Hippocampal formation (tissue), 2 donors: Measurements from ENCODE around the gene GTF3C2.
"Not testable (repeated sequence)": the region's sequence is repeated elsewhere in the genome, so short reads cannot be mapped to it uniquely, and the experiment has no call there.

Source experiments
- DNase-seq, 2 donors: peaks; one replicate each; lab custom pipeline; 2025; lab: John Stamatoyannopoulos, UW

Gene GTF3C2

GRCh38 chr2:27370816-27371620 lies 14.5 kb upstream of the GTF3C2 start:
- no peak for DNase-seq

- peak; percentile 99 for DNase-seq
Observed at GRCh38 chr2:27370026-27370815, 13.7 kb upstream of the GTF3C2 start, which contains the start of the genes EIF2B4 and SNX17. Gene EIF2B4 (minus strand): TSS chr2:27370338. CDS start chr2:27370314, 24 bp downstream. Gene SNX17 (plus strand): TSS chr2:27370616. CDS start chr2:27370744, 128 bp downstream.

GRCh38 chr2:27369471-27370025 lies 13.0 kb upstream of the GTF3C2 start:
- peak in 1 of 2 donors; percentile 57 for DNase-seq

GRCh38 chr2:27363933-27364332 lies 7.4 kb upstream of the GTF3C2 start:
- no peak for DNase-seq

GRCh38 chr2:27362678-27363420 lies 6.3 kb upstream of the GTF3C2 start:
- DNase-seq: no peak

- no peak for DNase-seq
Observed at GRCh38 chr2:27356056-27356381, 545 bp downstream of the GTF3C2 start.

- DNase-seq: no peak
Observed at GRCh38 chr2:27354597-27354927, 2.0 kb downstream of the GTF3C2 start.

GRCh38 chr2:27353762-27354596 lies 2.6 kb downstream of the GTF3C2 start:
- DNase-seq: no peak

- DNase-seq: not testable (repeated sequence)
Observed at GRCh38 chr2:27353386-27353761, 3.2 kb downstream of the GTF3C2 start.

GRCh38 chr2:27351802-27352598 lies 4.6 kb downstream of the GTF3C2 start:
- DNase-seq: no peak

GRCh38 chr2:27350106-27350693 lies 6.4 kb downstream of the GTF3C2 start:
- DNase-seq: no peak

- DNase-seq: no peak
Observed at GRCh38 chr2:27347641-27348040, 8.9 kb downstream of the GTF3C2 start.

GRCh38 chr2:27336173-27336572 lies 20.4 kb downstream of the GTF3C2 start:
- no peak for DNase-seq

- no peak for DNase-seq
Observed at GRCh38 chr2:27335311-27335710, 21.3 kb downstream of the GTF3C2 start.

GRCh38 chr2:27324720-27325119 lies 31.8 kb downstream of the GTF3C2 start:
- DNase-seq: no peak

- DNase-seq: no peak
Observed at GRCh38 chr2:27323596-27324285, 32.8 kb downstream of the GTF3C2 start.

GRCh38 chr2:27322766-27323595 lies 33.6 kb downstream of the GTF3C2 start, which contains the start of gene MPV17:
Gene MPV17 (minus strand): TSS chr2:27323097. CDS start chr2:27322517, 580 bp downstream.
- peak; percentile 83 to 84 for DNase-seq

- DNase-seq: no peak
Observed at GRCh38 chr2:27322301-27322765, 34.2 kb downstream of the GTF3C2 start.
